ENCODE data around the gene IGFL4. TPM values are rescaled to one million over a fixed set of nuclear protein-coding genes. Genes with fewer than 3 reads are reported as not detected.

The IGFL4 gene
- total and polyA plus RNA-seq, 2 donors from 2014 or later = not detected

- H3K4me3 ChIP-seq (ENCODE audit: low read length in 3 of 3) = no peak overlapping the region
- H3K9ac ChIP-seq (ENCODE audit: low read length in 3 of 3) = no peak overlapping the region
- no peak overlapping the region for H3K27ac ChIP-seq (ENCODE audit: low read depth in 2 of 2, low read length in 2 of 2)
- TF ChIP-seq, protein P1, sequence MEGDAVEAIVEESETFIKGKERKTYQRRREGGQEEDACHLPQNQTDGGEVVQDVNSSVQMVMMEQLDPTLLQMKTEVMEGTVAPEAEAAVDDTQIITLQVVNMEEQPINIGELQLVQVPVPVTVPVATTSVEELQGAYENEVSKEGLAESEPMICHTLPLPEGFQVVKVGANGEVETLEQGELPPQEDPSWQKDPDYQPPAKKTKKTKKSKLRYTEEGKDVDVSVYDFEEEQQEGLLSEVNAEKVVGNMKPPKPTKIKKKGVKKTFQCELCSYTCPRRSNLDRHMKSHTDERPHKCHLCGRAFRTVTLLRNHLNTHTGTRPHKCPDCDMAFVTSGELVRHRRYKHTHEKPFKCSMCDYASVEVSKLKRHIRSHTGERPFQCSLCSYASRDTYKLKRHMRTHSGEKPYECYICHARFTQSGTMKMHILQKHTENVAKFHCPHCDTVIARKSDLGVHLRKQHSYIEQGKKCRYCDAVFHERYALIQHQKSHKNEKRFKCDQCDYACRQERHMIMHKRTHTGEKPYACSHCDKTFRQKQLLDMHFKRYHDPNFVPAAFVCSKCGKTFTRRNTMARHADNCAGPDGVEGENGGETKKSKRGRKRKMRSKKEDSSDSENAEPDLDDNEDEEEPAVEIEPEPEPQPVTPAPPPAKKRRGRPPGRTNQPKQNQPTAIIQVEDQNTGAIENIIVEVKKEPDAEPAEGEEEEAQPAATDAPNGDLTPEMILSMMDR (IDR thresholded peaks at IDR 0.05; ENCODE audit: borderline replicate concordance, extremely low read depth, insufficient read depth) = no peak
- H3K36me3 ChIP-seq (ENCODE audit: control insufficient read depth in 2 of 3, insufficient read depth in 3 of 3, low read length in 3 of 3) = no peaks in the 10 kb centered on the region
- DNase-seq = no peak
- no peaks in the 10 kb centered on the region for H3K9me3 ChIP-seq (ENCODE audit: control insufficient read depth in 2 of 3, insufficient read depth in 1 of 3, low read length in 3 of 3)
- H3K4me1 ChIP-seq (ENCODE audit: control insufficient read depth in 2 of 3, insufficient read depth in 2 of 3, low read depth in 1 of 3, low read length in 3 of 3) = peaks cover 0 to 2% (median 0%) of the 10 kb centered on the region in 3 donors
- FAIRE-seq = no peak
- H3K27me3 ChIP-seq (ENCODE audit: control insufficient read depth, insufficient read depth, low read length) = no peaks in the 10 kb centered on the region
- intact Hi-C loops (cut with DNase I) = no loop called here
These were observed 4.6 kb downstream of the IGFL4 start for GRCh38 chr19:46035986-46036743.

DNA sequence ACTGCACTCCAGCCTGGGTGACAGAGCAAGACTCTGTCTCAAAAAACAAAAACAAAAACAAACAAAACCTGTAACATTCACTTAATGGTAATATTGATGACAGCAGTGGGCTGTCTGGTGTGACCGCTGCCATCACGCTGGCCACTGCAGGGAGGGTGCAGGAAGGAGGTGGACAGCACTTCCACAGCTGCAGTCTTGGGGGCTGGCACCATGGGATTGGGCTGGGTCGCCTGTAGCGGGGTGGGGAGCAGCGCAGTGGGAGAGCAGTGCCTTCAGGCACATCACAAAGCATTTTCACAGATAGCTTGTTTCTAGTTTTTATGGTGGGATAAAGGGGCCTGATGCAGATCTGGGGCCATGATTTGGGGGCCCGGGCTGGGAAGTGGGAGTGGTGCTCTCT, 5.3 kb downstream of the IGFL4 start:
- Histone ChIP-seq H3K27ac (ENCODE audit: low read depth in 2 of 2, low read length in 2 of 2) (no peak overlapping the region), H3K4me3 (ENCODE audit: low read length in 3 of 3) (no peak overlapping the region), H3K9me3 (ENCODE audit: control insufficient read depth in 2 of 3, insufficient read depth in 1 of 3, low read length in 3 of 3) (no peaks in the 10 kb centered on the region), H3K36me3 (ENCODE audit: control insufficient read depth in 2 of 3, insufficient read depth in 3 of 3, low read length in 3 of 3) (no peaks in the 10 kb centered on the region), H3K9ac (ENCODE audit: low read length in 3 of 3) (no peak overlapping the region), H3K27me3 (ENCODE audit: control insufficient read depth, insufficient read depth, low read length) (no peaks in the 10 kb centered on the region), H3K4me1 (ENCODE audit: control insufficient read depth in 2 of 3, insufficient read depth in 2 of 3, low read depth in 1 of 3, low read length in 3 of 3) (peaks cover 0 to 2% (median 0%) of the 10 kb centered on the region in 3 donors)
- FAIRE-seq (no peak), DNase-seq (no peak)
- intact Hi-C loops (cut with DNase I) = no loop called here
- TF ChIP-seq, protein P1 (IDR thresholded peaks at IDR 0.05; ENCODE audit: borderline replicate concordance, extremely low read depth, insufficient read depth) = no peak

GRCh38 chr19:46033401-46033800, 7.4 kb downstream of the IGFL4 start:
- no peak overlapping the region for H3K4me3 ChIP-seq (ENCODE audit: low read length in 3 of 3)
- H3K9me3 ChIP-seq (ENCODE audit: control insufficient read depth in 2 of 3, insufficient read depth in 1 of 3, low read length in 3 of 3) = no peaks in the 10 kb centered on the region
- H3K4me1 ChIP-seq (ENCODE audit: control insufficient read depth in 2 of 3, insufficient read depth in 2 of 3, low read depth in 1 of 3, low read length in 3 of 3) = peaks cover 0 to 2% (median 0%) of the 10 kb centered on the region in 3 donors
- DNase-seq (no peak), FAIRE-seq (no peak)
- no peak overlapping the region for H3K27ac ChIP-seq (ENCODE audit: low read depth in 2 of 2, low read length in 2 of 2)
- no peaks in the 10 kb centered on the region for H3K27me3 ChIP-seq (ENCODE audit: control insufficient read depth, insufficient read depth, low read length)
- H3K36me3 ChIP-seq (ENCODE audit: control insufficient read depth in 2 of 3, insufficient read depth in 3 of 3, low read length in 3 of 3) = no peaks in the 10 kb centered on the region
- intact Hi-C loops (cut with DNase I) = no loop called here
- H3K9ac ChIP-seq (ENCODE audit: low read length in 3 of 3) = no peak overlapping the region
- TF ChIP-seq, protein P1 (IDR thresholded peaks at IDR 0.05; ENCODE audit: borderline replicate concordance, extremely low read depth, insufficient read depth) = no peak
